Activated CD4-positive, alpha-beta T cell treated with anti-CD3 and anti-CD28 coated beads for 36 hours (primary cell): Measurements from ENCODE around the gene PEX5L. TPM values are rescaled to one million over a fixed set of nuclear protein-coding genes. Genes with fewer than 3 reads are reported as not detected.
A peak's percentile ranks its signal among the peaks of the same experiment; 100 is the strongest.

Experiments
- ATAC-seq: fragments of 200-7000 bp; cut with Tn5 transposase; one replicate; pipeline ENCODE4 v1.10.0; 2021; ENCODE audit warnings: mild to moderate bottlenecking, moderate library complexity
- CTCF ChIA-PET: fragments of 350-600 bp; sonication (Branson Sonifier 250); formaldehyde crosslinking; loops from one replicate; lab custom pipeline; 2021; ENCODE audit warnings: antibody characterized with exemption; lab: Charles Lee
- POLR2A ChIA-PET: fragments of 350-600 bp; sonication (Branson Sonifier 250); formaldehyde crosslinking; loops from one replicate; lab custom pipeline; 2021; ENCODE audit warnings: antibody characterized with exemption, inconsistent platforms; lab: Charles Lee
- DNase-seq: peaks from one replicate; pipeline ENCODE4 v3.0.0-alpha.2; 2020
- H3K27ac Mint-ChIP-seq: one replicate; pipeline ENCODE4 v1.8.0; 2021; ENCODE audit warnings: mixed read lengths
- H3K27me3 Mint-ChIP-seq: one replicate; pipeline ENCODE4 v1.8.0; 2021; ENCODE audit warnings: mixed read lengths
- H3K36me3 Mint-ChIP-seq: one replicate; pipeline ENCODE4 v1.8.0; 2021; ENCODE audit warnings: low read depth, mixed read lengths
- H3K4me1 Mint-ChIP-seq: one replicate; pipeline ENCODE4 v1.8.0; 2021; ENCODE audit warnings: mixed read lengths
- H3K4me3 Mint-ChIP-seq: one replicate; pipeline ENCODE4 v1.8.0; 2021; ENCODE audit warnings: mild to moderate bottlenecking, moderate library complexity, mixed read lengths
- H3K9me3 Mint-ChIP-seq: one replicate; pipeline ENCODE4 v1.8.0; 2021; ENCODE audit warnings: low read depth, mixed read lengths
- intact Hi-C, 2 experiments: fragments of 100-400 bp; cut with DNase I in 1 of 2; cut with micrococcal nuclease in 1 of 2; formaldehyde crosslinking; loops; one replicate each; pipeline versions ENCODE4 v1.14.2 to v1.15.1; 2022 to 2024; cut with DNase I, micrococcal nuclease
- total RNA-seq, 2 experiments: library from RNA; stranded (reverse); gene quantifications; one replicate each; pipeline ENCODE4 v1.2.3, GENCODE V29; 2021

PEX5L gene
- total RNA-seq, 2 experiments from 2014 or later: 0.35 TPM; not detected in 1

GRCh38 chr3:179832333-179832854 is 204.3 kb downstream of the PEX5L start:
- Mint-ChIP-seq H3K9me3 (no peaks in the 10 kb centered on the region), H3K27ac (no peak overlapping the region), H3K4me3 (no peak overlapping the region), H3K4me1 (no peaks in the 10 kb centered on the region), H3K36me3 (no peaks in the 10 kb centered on the region), H3K27me3 (no peaks in the 10 kb centered on the region)
- ATAC-seq: no peak
- POLR2A ChIA-PET: no interaction called here
- DNase-seq: no peak
- intact Hi-C loops: no loop called here
- CTCF ChIA-PET: no interaction called here

- H3K4me1 Mint-ChIP-seq: no peaks in the 10 kb centered on the region
- no peaks in the 10 kb centered on the region for H3K36me3 Mint-ChIP-seq
- no peak overlapping the region for H3K4me3 Mint-ChIP-seq
- ChIA-PET CTCF (interaction anchor here (0.6 kb wide), 1 partner anchor 64 kb away, joined by 4 read pairs; no protein-coding TSS in a partner anchor), POLR2A (no interaction called here)
- DNase-seq (no peak), ATAC-seq (no peak)
- no peaks in the 10 kb centered on the region for H3K27me3 Mint-ChIP-seq
- no peak overlapping the region for H3K27ac Mint-ChIP-seq
- H3K9me3 Mint-ChIP-seq: no peaks in the 10 kb centered on the region
- intact Hi-C loops: no loop called here
Observed at GRCh38 chr3:179829401-179829800, 207.3 kb downstream of the PEX5L start.

GRCh38 chr3:179828738-179829137 is 208.0 kb downstream of the PEX5L start:
- H3K27me3 Mint-ChIP-seq: no peaks in the 10 kb centered on the region
- intact Hi-C loops: no loop called here
- ChIA-PET POLR2A (no interaction called here), CTCF (no interaction called here)
- H3K4me3 Mint-ChIP-seq: no peak overlapping the region
- no peak overlapping the region for H3K27ac Mint-ChIP-seq
- no peaks in the 10 kb centered on the region for H3K9me3 Mint-ChIP-seq
- no peak for DNase-seq
- H3K4me1 Mint-ChIP-seq: no peaks in the 10 kb centered on the region
- no peaks in the 10 kb centered on the region for H3K36me3 Mint-ChIP-seq
- no peak for ATAC-seq

- DNase-seq (no peak), ATAC-seq (no peak)
- ChIA-PET POLR2A (no interaction called here), CTCF (interaction anchor here (0.6 to 1.2 kb wide), 3 partner anchors 9 to 22 kb away, joined by 3 read pairs; no protein-coding TSS in a partner anchor)
- Mint-ChIP-seq H3K4me3 (no peak overlapping the region), H3K9me3 (no peaks in the 10 kb centered on the region), H3K36me3 (no peaks in the 10 kb centered on the region), H3K27me3 (no peaks in the 10 kb centered on the region), H3K27ac (no peak overlapping the region), H3K4me1 (no peaks in the 10 kb centered on the region)
- intact Hi-C loops: no loop called here
Observed at GRCh38 chr3:179826247-179826637, 210.5 kb downstream of the PEX5L start.

- POLR2A ChIA-PET: no interaction called here
- DNase-seq: no peak
- H3K36me3 Mint-ChIP-seq: no peaks in the 10 kb centered on the region
- H3K9me3 Mint-ChIP-seq: no peaks in the 10 kb centered on the region
- H3K4me3 Mint-ChIP-seq: no peak overlapping the region
- CTCF ChIA-PET: interaction anchor here (0.6 to 0.8 kb wide), 2 partner anchors 10 to 21 kb away, joined by 3 read pairs; no protein-coding TSS in a partner anchor
- no peak overlapping the region for H3K27ac Mint-ChIP-seq
- no peaks in the 10 kb centered on the region for H3K4me1 Mint-ChIP-seq
- H3K27me3 Mint-ChIP-seq: no peaks in the 10 kb centered on the region
- no peak for ATAC-seq
- intact Hi-C loops: no loop called here
Observed at GRCh38 chr3:179825527-179826246, 211.1 kb downstream of the PEX5L start.

GRCh38 chr3:179822296-179822695 is 214.4 kb downstream of the PEX5L start:
- Mint-ChIP-seq H3K36me3 (no peaks in the 10 kb centered on the region), H3K27me3 (no peaks in the 10 kb centered on the region), H3K4me3 (no peak overlapping the region), H3K27ac (no peak overlapping the region), H3K4me1 (no peaks in the 10 kb centered on the region), H3K9me3 (no peaks in the 10 kb centered on the region)
- POLR2A ChIA-PET: no interaction called here
- ATAC-seq (no peak), DNase-seq (no peak)
- CTCF ChIA-PET: no interaction called here
- intact Hi-C loops: no loop called here

- H3K4me1 Mint-ChIP-seq: no peaks in the 10 kb centered on the region
- H3K4me3 Mint-ChIP-seq: no peak overlapping the region
- H3K27ac Mint-ChIP-seq: no peak overlapping the region
- no peak for ATAC-seq
- no peaks in the 10 kb centered on the region for H3K9me3 Mint-ChIP-seq
- no peaks in the 10 kb centered on the region for H3K27me3 Mint-ChIP-seq
- H3K36me3 Mint-ChIP-seq: no peaks in the 10 kb centered on the region
- DNase-seq: no peak
- intact Hi-C loops: loop anchor here in 1 of 2 experiments (10.0 kb wide), 1 partner anchor 775 kb away; no protein-coding TSS in a partner anchor
- CTCF ChIA-PET: no interaction called here
- POLR2A ChIA-PET: no interaction called here
Observed at GRCh38 chr3:179819379-179819778, 217.4 kb downstream of the PEX5L start.

- H3K4me1 Mint-ChIP-seq: no peaks in the 10 kb centered on the region
- DNase-seq (no peak), ATAC-seq (no peak)
- intact Hi-C loops: loop anchor here in 1 of 2 experiments (10.0 kb wide), 1 partner anchor 783 kb away; no protein-coding TSS in a partner anchor
- no peak overlapping the region for H3K4me3 Mint-ChIP-seq
- CTCF ChIA-PET: interaction anchor here (0.8 to 1.4 kb wide), 2 partner anchors 70 to 789 kb away, joined by 3 to 4 read pairs; no protein-coding TSS in a partner anchor
- no peaks in the 10 kb centered on the region for H3K27me3 Mint-ChIP-seq
- H3K36me3 Mint-ChIP-seq: no peaks in the 10 kb centered on the region
- POLR2A ChIA-PET: no interaction called here
- no peak overlapping the region for H3K27ac Mint-ChIP-seq
- H3K9me3 Mint-ChIP-seq: no peaks in the 10 kb centered on the region
Observed at GRCh38 chr3:179812096-179812382, 224.7 kb downstream of the PEX5L start.

- Mint-ChIP-seq H3K4me1 (no peaks in the 10 kb centered on the region), H3K9me3 (no peaks in the 10 kb centered on the region), H3K36me3 (no peaks in the 10 kb centered on the region), H3K27ac (no peak overlapping the region), H3K4me3 (no peak overlapping the region), H3K27me3 (no peaks in the 10 kb centered on the region)
- DNase-seq (peak; percentile 30), ATAC-seq (peak; percentile 73)
- CTCF ChIA-PET: interaction anchor here (0.6 to 1.4 kb wide), 5 partner anchors 16 to 840 kb away, joined by 3 to 5 read pairs (median 3); no protein-coding TSS in a partner anchor
- intact Hi-C loops: loop anchor here in 1 of 2 experiments (10.0 kb wide), 1 partner anchor 783 kb away; no protein-coding TSS in a partner anchor
- POLR2A ChIA-PET: no interaction called here
Observed at GRCh38 chr3:179811321-179812095, 225.2 kb downstream of the PEX5L start.

- DNase-seq: no peak
- no peaks in the 10 kb centered on the region for H3K36me3 Mint-ChIP-seq
- no peaks in the 10 kb centered on the region for H3K27me3 Mint-ChIP-seq
- peaks cover under 1% of the 10 kb centered on the region for H3K4me1 Mint-ChIP-seq
- ChIA-PET POLR2A (interaction anchor here (0.7 kb wide), 1 partner anchor 34 kb away, joined by 3 read pairs; no protein-coding TSS in a partner anchor), CTCF (no interaction called here)
- intact Hi-C loops: loop anchor here in 1 of 2 experiments (10.0 kb wide), 1 partner anchor 785 kb away; no protein-coding TSS in a partner anchor
- H3K4me3 Mint-ChIP-seq: no peak overlapping the region
- H3K9me3 Mint-ChIP-seq: no peaks in the 10 kb centered on the region
- H3K27ac Mint-ChIP-seq: no peak overlapping the region
- ATAC-seq: no peak
Observed at GRCh38 chr3:179809639-179810038, 227.1 kb downstream of the PEX5L start.

- DNase-seq (no peak), ATAC-seq (no peak)
- intact Hi-C loops: no loop called here
- ChIA-PET POLR2A (no interaction called here), CTCF (no interaction called here)
- Mint-ChIP-seq H3K36me3 (no peaks in the 10 kb centered on the region), H3K27ac (no peak overlapping the region), H3K9me3 (no peaks in the 10 kb centered on the region), H3K4me1 (peaks cover 4% of the 10 kb centered on the region), H3K4me3 (no peak overlapping the region), H3K27me3 (no peaks in the 10 kb centered on the region)
Observed at GRCh38 chr3:179807588-179807987, 229.1 kb downstream of the PEX5L start.
